HG02642 (cell line): Measurements from ENCODE around the gene CACHD1.

Source experiments
- ATAC-seq: cut with Tn5 transposase; IDR thresholded peaks from one replicate; pipeline ENCODE4 v1.9.1; 2021; ENCODE audit warnings: mild to moderate bottlenecking; ENCODE audit not compliant: unreplicated experiment, poor library complexity

CACHD1 gene

GRCh38 chr1:64631346-64632034 lies 161.6 kb downstream of the CACHD1 start:
- no peak for ATAC-seq

DNA sequence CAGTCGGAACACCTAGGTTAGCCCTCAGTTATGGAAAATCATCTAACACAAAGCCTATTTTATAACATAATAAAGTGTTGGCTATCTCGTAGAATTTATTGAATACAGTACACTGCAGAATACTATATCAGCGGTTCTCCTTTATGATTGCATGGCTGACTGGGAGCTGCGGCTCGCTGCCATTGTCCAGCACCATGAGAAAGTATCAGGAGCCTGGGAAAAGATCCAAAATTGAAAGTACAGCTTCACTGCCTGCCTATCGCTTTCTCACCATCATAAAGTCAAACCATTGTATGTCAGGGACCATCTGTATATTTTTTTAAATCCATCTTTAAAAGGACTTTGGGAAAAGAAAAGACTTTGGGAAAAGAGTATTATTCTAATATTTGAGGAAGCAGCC lies 163.0 kb downstream of the CACHD1 start:
- ATAC-seq, result no peak

DNA sequence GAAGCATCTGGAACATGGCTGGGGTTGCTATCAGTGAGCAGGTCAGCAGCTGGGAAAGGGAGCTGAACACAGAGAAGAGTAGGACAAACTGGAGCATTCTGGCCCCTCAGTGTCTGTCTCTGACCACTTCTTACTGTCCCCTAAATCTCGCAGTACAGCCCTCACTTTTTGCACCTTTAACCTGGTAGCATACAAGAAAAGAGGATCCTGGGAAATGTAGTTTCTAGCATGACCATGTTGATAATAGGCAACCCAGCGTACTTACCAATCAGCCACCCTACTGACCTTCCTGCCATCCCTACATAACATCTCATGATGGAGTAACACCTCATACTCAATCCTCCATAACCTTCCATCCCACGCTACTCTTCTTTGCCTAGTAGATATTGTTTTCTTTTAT lies 175.8 kb downstream of the CACHD1 start:
- no peak for ATAC-seq

GRCh38 chr1:64650411-64650810 lies 180.5 kb downstream of the CACHD1 start:
- no peak for ATAC-seq

GRCh38 chr1:64651841-64652240 lies 181.9 kb downstream of the CACHD1 start:
- ATAC-seq, result no peak

- no peak for ATAC-seq
These were observed 183.5 kb downstream of the CACHD1 start for GRCh38 chr1:64653466-64653865.

- no peak for ATAC-seq
These were observed 184.8 kb downstream of the CACHD1 start for GRCh38 chr1:64654519-64655341.

- ATAC-seq, result no peak
These were observed 185.9 kb downstream of the CACHD1 start for GRCh38 chr1:64655861-64656260.

DNA sequence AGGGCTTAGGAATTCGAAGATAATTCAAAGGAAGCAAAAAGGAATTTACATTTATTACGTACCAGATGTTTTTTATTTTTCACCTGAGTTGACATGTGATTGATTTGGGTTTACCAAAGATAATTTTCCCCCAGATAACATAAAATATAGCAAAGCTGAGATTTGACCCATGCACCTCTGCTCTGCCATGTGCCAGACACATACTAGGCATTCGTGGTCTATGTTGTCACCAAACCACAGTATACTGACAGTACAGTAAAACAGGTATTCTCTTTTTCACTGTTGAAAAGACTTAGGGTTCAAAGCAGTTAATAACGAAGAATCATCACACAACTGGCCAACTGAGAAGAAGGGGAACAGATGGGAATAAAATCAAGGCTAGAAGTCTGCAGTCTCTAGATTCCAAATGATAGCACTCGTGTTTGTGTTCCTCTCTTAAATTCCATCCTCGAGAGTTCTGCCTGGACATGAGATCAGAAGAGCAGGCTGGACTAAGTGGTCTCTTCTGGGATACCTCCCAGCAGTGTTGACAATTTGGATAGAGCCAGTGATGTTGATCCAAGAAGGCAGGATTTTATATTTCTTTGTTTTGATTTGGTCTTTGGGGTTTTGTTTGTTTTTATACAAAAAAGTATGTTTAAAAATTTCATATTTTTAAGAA lies 189.7 kb downstream of the CACHD1 start:
- ATAC-seq, result no peak

GRCh38 chr1:64663668-64664067 lies 193.7 kb downstream of the CACHD1 start:
- no peak for ATAC-seq

DNA sequence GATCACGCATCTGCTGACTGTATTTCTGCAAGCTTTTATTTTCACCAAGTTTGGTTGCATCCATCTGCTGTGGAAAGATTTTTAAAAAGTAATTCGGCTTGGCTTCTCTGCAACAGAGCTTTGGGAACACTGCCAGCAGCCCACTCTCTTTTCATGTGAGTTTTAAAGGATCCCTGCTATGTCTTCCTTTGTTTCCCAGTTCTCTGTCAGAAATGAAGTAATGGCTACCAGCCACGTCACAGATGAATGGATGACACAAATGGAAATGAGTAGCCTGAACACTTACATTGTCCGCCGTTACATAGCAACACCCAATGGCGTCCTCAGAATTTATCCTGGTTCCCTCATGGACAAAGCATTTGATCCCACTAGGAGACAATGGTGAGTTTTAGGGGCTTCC lies 194.4 kb downstream of the CACHD1 start:
- no peak for ATAC-seq

GRCh38 chr1:64669098-64669675 lies 199.3 kb downstream of the CACHD1 start:
- no peak for ATAC-seq

- ATAC-seq, result no peak
These were observed 205.9 kb downstream of the CACHD1 start for GRCh38 chr1:64675718-64676345.

- ATAC-seq, result no peak
These were observed 206.5 kb downstream of the CACHD1 start for GRCh38 chr1:64676386-64676785.

- no peak for ATAC-seq
These were observed 207.6 kb downstream of the CACHD1 start for GRCh38 chr1:64677532-64677931.

DNA sequence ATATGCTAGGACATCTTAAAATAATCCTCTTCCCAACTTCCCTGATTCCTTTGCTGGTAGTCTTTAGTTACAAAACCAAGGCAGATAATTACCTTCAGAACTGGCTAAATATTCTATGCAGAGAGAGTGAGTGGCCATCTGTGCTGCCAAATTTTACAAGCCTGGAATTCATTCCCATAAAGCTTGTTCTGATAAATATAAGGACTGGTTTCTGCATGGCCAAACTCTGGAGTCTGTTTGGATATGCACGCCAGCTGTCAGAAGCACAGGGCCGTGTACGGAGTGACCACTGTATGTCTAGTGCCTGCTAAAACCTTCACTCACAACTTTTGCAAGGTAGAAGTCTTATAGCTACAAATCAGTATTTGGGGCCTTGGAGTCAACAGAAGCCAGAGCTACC lies 208.4 kb downstream of the CACHD1 start:
- no peak for ATAC-seq

DNA sequence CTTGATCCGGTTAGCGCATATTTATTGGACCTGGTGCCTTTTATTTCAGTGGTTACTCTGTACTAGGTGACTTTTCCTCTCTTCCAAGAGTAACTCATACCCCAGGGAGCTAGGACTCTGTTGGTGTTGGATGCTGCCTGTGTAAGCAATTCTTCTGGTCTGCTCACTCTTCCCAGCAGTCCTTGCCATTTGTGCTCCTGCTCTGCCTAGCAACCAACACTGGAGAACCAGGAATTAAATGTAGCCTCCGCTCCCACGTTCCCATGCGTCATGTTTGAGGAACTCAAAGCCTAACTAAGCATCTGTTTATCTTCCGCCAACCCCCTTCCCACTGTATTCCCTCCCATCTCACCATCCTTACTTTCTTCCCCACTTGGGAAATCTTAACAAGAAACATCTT lies 209.2 kb downstream of the CACHD1 start:
- no peak for ATAC-seq

DNA sequence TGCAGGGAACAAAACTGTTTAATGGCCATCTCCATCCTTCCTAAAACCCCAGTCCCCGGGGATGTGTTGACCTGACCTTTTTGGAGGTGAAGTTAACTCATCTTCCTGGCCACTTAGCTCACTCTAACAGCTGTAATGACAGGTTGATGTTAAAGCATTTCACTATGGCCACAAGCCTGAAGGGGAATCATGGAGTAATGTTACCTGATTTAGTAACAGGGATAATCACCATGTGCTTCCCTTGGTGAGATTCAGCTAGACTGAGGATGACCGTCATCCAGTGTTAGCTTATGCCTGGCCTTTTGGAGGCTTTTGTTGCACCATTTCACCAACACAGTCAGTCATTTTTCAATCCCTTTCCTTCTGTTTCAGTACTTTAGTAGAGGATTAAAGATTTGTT lies 210.7 kb downstream of the CACHD1 start:
- ATAC-seq, result no peak

GRCh38 chr1:64681043-64681442 lies 211.1 kb downstream of the CACHD1 start:
- ATAC-seq, result no peak

GRCh38 chr1:64683419-64683818 lies 213.5 kb downstream of the CACHD1 start:
- ATAC-seq, result no peak

DNA sequence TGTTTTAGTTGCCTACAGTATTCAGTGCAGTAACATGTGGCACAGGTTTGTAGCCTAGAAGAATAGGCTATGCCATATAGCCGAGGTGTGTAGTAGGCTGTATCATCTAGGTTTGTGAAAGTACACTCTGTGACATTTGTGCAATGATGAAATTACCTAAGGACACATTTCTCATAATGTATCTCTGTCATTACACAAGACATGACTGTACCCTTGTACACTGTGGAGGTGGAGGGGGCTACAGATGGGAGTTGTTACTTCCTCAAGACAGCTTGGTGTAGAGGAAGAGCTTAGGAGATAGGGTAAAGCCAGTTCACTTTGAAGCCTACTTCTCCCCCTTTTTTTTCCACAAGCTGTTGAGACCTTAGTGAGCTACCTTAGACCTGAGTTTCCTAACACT lies 215.3 kb downstream of the CACHD1 start:
- no peak for ATAC-seq
